ENCODE data around the gene ARHGAP9.

The ARHGAP9 gene

DNA sequence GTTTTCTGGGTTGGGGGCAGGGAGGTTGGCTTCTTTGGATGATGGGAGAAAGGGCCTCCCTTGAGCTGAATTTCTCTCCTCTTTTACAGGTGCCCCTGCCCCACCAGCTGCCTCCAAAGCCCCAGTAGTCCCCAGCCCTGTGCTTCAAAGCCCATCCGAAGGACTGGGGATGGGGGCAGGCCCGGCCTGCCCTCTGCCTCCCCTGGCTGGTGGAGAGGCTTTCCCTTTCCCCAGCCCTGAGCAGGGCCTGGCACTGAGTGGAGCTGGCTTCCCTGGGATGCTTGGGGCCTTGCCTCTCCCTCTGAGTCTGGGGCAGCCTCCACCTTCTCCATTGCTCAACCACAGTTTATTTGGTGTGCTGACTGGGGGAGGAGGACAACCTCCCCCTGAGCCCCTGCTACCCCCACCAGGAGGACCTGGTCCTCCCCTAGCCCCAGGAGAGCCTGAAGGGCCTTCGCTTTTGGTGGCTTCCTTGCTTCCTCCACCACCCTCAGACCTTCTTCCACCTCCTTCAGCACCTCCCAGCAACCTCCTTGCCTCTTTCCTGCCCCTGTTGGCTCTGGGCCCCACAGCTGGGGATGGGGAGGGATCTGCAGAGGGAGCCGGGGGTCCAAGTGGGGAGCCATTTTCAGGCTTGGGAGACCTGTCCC lies 46.9 kb upstream of the ARHGAP9 start:
- DNase-seq (ENCODE audit: low read depth in 1 of 2, low spot score in 1 of 2) = no peak
- H3K4me3 ChIP-seq (replicated peaks; ENCODE audit: insufficient read depth, low read length) = no peak overlapping the region
- H3K27me3 ChIP-seq (ENCODE audit: insufficient read depth, poor library complexity, severe bottlenecking) = no peaks in the 10 kb centered on the region
- no peak overlapping the region for H3K27ac ChIP-seq (replicated peaks)
- TF ChIP-seq SPI1 (IDR thresholded peaks at IDR 0.05; ENCODE audit: borderline replicate concordance, low read depth) (no peak), GABPA (IDR thresholded peaks at IDR 0.05; ENCODE audit: low read depth) (no peak)
- TF ChIP-seq, protein P1, sequence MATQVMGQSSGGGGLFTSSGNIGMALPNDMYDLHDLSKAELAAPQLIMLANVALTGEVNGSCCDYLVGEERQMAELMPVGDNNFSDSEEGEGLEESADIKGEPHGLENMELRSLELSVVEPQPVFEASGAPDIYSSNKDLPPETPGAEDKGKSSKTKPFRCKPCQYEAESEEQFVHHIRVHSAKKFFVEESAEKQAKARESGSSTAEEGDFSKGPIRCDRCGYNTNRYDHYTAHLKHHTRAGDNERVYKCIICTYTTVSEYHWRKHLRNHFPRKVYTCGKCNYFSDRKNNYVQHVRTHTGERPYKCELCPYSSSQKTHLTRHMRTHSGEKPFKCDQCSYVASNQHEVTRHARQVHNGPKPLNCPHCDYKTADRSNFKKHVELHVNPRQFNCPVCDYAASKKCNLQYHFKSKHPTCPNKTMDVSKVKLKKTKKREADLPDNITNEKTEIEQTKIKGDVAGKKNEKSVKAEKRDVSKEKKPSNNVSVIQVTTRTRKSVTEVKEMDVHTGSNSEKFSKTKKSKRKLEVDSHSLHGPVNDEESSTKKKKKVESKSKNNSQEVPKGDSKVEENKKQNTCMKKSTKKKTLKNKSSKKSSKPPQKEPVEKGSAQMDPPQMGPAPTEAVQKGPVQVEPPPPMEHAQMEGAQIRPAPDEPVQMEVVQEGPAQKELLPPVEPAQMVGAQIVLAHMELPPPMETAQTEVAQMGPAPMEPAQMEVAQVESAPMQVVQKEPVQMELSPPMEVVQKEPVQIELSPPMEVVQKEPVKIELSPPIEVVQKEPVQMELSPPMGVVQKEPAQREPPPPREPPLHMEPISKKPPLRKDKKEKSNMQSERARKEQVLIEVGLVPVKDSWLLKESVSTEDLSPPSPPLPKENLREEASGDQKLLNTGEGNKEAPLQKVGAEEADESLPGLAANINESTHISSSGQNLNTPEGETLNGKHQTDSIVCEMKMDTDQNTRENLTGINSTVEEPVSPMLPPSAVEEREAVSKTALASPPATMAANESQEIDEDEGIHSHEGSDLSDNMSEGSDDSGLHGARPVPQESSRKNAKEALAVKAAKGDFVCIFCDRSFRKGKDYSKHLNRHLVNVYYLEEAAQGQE (IDR thresholded peaks at IDR 0.05; ENCODE audit: insufficient replicate concordance, low read depth) = no peak
- TF ChIP-seq, protein P2, sequence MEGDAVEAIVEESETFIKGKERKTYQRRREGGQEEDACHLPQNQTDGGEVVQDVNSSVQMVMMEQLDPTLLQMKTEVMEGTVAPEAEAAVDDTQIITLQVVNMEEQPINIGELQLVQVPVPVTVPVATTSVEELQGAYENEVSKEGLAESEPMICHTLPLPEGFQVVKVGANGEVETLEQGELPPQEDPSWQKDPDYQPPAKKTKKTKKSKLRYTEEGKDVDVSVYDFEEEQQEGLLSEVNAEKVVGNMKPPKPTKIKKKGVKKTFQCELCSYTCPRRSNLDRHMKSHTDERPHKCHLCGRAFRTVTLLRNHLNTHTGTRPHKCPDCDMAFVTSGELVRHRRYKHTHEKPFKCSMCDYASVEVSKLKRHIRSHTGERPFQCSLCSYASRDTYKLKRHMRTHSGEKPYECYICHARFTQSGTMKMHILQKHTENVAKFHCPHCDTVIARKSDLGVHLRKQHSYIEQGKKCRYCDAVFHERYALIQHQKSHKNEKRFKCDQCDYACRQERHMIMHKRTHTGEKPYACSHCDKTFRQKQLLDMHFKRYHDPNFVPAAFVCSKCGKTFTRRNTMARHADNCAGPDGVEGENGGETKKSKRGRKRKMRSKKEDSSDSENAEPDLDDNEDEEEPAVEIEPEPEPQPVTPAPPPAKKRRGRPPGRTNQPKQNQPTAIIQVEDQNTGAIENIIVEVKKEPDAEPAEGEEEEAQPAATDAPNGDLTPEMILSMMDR (IDR thresholded peaks at IDR 0.05; ENCODE audit: insufficient read depth, low read length) = no peak

DNA sequence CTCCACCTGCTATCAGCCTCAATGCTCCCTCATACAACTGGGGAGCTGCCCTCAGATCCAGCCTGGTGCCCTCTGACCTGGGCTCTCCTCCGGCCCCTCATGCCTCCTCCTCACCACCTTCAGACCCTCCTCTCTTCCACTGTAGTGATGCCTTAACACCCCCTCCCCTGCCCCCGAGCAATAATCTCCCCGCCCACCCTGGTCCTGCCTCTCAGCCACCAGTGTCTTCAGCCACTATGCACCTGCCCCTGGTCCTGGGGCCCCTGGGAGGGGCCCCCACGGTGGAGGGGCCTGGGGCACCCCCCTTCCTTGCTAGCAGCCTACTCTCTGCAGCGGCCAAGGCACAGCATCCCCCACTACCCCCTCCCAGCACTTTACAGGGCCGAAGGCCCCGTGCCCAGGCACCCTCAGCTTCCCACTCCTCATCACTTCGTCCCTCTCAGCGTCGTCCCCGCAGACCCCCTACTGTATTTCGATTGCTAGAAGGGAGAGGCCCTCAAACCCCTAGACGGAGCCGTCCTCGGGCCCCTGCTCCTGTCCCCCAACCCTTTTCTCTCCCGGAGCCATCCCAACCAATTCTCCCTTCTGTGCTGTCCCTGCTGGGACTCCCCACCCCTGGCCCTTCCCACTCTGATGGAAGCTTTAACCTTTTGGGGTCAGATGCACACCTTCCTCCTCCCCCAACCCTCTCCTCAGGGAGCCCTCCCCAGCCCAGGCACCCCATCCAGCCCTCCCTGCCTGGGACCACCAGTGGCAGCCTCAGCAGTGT lies 46.1 kb upstream of the ARHGAP9 start:
- TF ChIP-seq POLR2AphosphoS5 (IDR thresholded peaks at IDR 0.05; ENCODE audit: low read depth) (no peak), GABPA (IDR thresholded peaks at IDR 0.05; ENCODE audit: low read depth) (no peak), SPI1 (IDR thresholded peaks at IDR 0.05; ENCODE audit: borderline replicate concordance, low read depth) (no peak)
- TF ChIP-seq, protein P1 (IDR thresholded peaks at IDR 0.05; ENCODE audit: insufficient replicate concordance, low read depth) = no peak
- TF ChIP-seq, protein P2 (IDR thresholded peaks at IDR 0.05; ENCODE audit: insufficient read depth, low read length) = no peak
- H3K27me3 ChIP-seq (ENCODE audit: insufficient read depth, poor library complexity, severe bottlenecking) = no peaks in the 10 kb centered on the region
- H3K27ac ChIP-seq (replicated peaks) = no peak overlapping the region
- DNase-seq (ENCODE audit: low read depth in 1 of 2, low spot score in 1 of 2) = no peak
- H3K4me3 ChIP-seq (replicated peaks; ENCODE audit: insufficient read depth, low read length) = no peak overlapping the region

DNA sequence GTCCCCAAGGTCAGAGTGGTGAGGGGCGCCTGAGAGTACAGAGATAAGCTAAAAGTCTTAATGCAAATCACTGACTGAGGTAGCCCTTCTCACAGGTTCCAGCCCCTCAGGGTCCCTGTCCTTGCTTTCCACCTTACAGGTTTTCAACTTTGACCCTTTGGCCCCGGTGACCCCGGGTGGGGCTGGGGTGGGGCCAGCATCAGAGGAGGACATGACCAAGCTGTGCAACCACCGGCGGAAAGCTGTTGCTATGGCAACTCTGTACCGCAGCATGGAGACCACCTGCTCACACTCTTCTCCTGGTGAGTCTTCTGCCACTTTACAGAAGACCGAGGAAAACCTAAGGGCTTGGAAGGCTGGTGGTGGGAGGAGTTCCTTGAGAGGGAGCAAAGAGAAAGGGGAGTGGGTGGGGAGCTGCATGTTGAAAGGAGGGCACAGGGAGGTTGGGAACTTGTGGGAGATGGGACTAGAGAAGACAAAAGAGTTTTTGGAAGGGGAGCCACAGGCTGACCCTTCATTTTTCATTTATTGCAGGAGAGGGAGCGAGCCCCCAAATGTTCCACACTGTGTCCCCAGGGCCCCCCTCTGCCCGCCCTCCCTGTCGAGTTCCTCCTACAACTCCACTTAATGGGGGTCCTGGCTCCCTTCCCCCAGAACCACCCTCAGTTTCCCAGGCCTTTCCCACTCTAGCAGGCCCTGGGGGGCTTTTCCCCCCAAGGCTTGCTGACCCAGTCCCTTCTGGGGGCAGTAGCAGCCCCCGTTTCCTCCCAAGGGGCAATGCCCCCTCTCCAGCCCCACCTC lies 45.3 kb upstream of the ARHGAP9 start:
- H3K27me3 ChIP-seq (ENCODE audit: insufficient read depth, poor library complexity, severe bottlenecking) = no peaks in the 10 kb centered on the region
- TF ChIP-seq, protein P2 (IDR thresholded peaks at IDR 0.05; ENCODE audit: insufficient read depth, low read length) = no peak
- TF ChIP-seq GABPA (IDR thresholded peaks at IDR 0.05; ENCODE audit: low read depth) = no peak
- TF ChIP-seq SPI1 (IDR thresholded peaks at IDR 0.05; ENCODE audit: borderline replicate concordance, low read depth) = no peak
- TF ChIP-seq, protein P1 (IDR thresholded peaks at IDR 0.05; ENCODE audit: insufficient replicate concordance, low read depth) = no peak
- TF ChIP-seq POLR2AphosphoS5 (IDR thresholded peaks at IDR 0.05; ENCODE audit: low read depth) = no peak
- no peak for DNase-seq (ENCODE audit: low read depth in 1 of 2, low spot score in 1 of 2)
- H3K27ac ChIP-seq (replicated peaks) = peak overlapping the region; percentile 99
- H3K4me3 ChIP-seq (replicated peaks; ENCODE audit: insufficient read depth, low read length) = no peak overlapping the region
